ENCODE data around the gene COL13A1. TPM values are rescaled to one million over a fixed set of nuclear protein-coding genes. Genes with fewer than 3 reads are reported as not detected.

COL13A1 gene
- 4.5 and 5.2 TPM in 2 replicates for total RNA-seq (2021; fragmentation: NEBNext Ultra II Directional; extraction: Animal tissue kit (Norgen Biotek cat#: 25700))
- 2.6 and 3.7 TPM in 2 replicates for polyA plus RNA-seq (2011; rRNA removed)
- 6.7 TPM for polyA plus RNA-seq (2011; cell fraction: cytosol; rRNA removed)
- polyA plus RNA-seq (2011; cell fraction: nucleus; rRNA removed), result 13.5 TPM
- polyA plus RNA-seq (2012, experiment 1 of 2), result 3.5 to 4.3 TPM (median 3.7 TPM) in 4 replicates
- polyA plus RNA-seq (2012, experiment 2 of 2), result 1.0 TPM
- 7.6 TPM for polyA plus RNA-seq (2013, experiment 1 of 2)
- 6.3 TPM for polyA plus RNA-seq (2013, experiment 2 of 2)
- 1.7 and 4.2 TPM in 2 replicates for polyA minus RNA-seq (2011; rRNA and poly(A)+ RNA removed)
- 0.95 TPM for polyA minus RNA-seq (2011; cell fraction: cytosol; rRNA and poly(A)+ RNA removed)
- 11.5 TPM for polyA minus RNA-seq (2011; cell fraction: nucleus; rRNA and poly(A)+ RNA removed)
- long read RNA-seq, experiment 1, partial matches to known transcripts, result 0 of 1 reads
- long read RNA-seq, experiment 1, other reads (novel, unspliced or antisense), result 1 of 1 reads
- long read RNA-seq, experiment 2, partial matches to known transcripts, result 2 of 3 reads
- long read RNA-seq, experiment 2, other reads (novel, unspliced or antisense), result 1 of 3 reads

GRCh38 chr10:69801434-69802315 is at the start of gene COL13A1:
Gene COL13A1, plus strand, starts transcription at chr10:69801906. Its CDS starts 518 bp downstream, at chr10:69802424.
- peaks cover 10 to 34% (median 24%) of the 10 kb centered on the region in 4 experiments; a peak in 6 of 7 replicates for H3K27me3 ChIP-seq (replicated peaks in 1 of 4; ENCODE audit: control insufficient read depth in 3 of 4, extremely low read depth in 1 of 4, insufficient read depth in 3 of 4, low read length in 3 of 4)
- ChIA-PET CTCF (ENCODE audit: partially characterized antibody) (interaction anchor here (0.7 to 40.6 kb wide), 28 partner anchors 8 to 286 kb away, joined by 3 to 958 read pairs (median 4); no protein-coding TSS in a partner anchor), POLR2A (ENCODE audit: partially characterized antibody) (interaction anchor here (0.6 to 0.8 kb wide), 3 partner anchors 30 to 148 kb away, joined by 3 read pairs; no protein-coding TSS in a partner anchor)
- H4K20me1 ChIP-seq (replicated peaks in 1 of 2; ENCODE audit: control insufficient read depth in 1 of 2, insufficient read depth in 2 of 2, low read length in 2 of 2), result peaks cover 0 to 8% of the 10 kb centered on the region in 2 experiments
- H3K4me3 ChIP-seq (ENCODE audit: extremely low read depth in 1 of 4, insufficient read depth in 2 of 4, low read depth in 3 of 4, low read length in 4 of 4), result peak within 1 kb of the TSS; percentile 51 to 74 (median 66)
- H3K18ac ChIP-seq (ENCODE audit: extremely low read depth, low read length), result peak within 1 kb of the TSS; percentile 66
- FAIRE-seq, result no peak
- no peaks in the 10 kb centered on the region for H3K36me3 ChIP-seq (ENCODE audit: control insufficient read depth in 2 of 4, insufficient read depth in 4 of 4, low read length in 3 of 4)
- peaks cover 0 to 15% (median 8%) of the 10 kb centered on the region in 4 experiments; a peak in 5 of 7 replicates for H3K4me1 ChIP-seq (replicated peaks in 1 of 4; ENCODE audit: control insufficient read depth in 3 of 4, insufficient read depth in 4 of 4, low read length in 3 of 4)
- H2BK120ac ChIP-seq (replicated peaks; ENCODE audit: low read depth, low read length), result peak within 1 kb of the TSS; percentile 4
- DNase-seq (ENCODE audit: low read depth in 1 of 2, low spot score in 2 of 2), result peak; percentile 73 to 89
- H3K4me2 ChIP-seq (ENCODE audit: insufficient read depth in 1 of 2, low read depth in 2 of 2, low read length in 2 of 2), result peak within 1 kb of the TSS; percentile 90 to 100
- WGBS, 2 experiments (ENCODE audit: extremely low coverage in 1 of 2, insufficient coverage in 1 of 2, insufficient read length in 1 of 2, insufficient replicate concordance in 2 of 2, low coverage in 1 of 2, low lambda C conversion rate in 2 of 2, missing lambda C conversion rate in 1 of 2), result 2% methylated on average over 44 of the region's 58 CpGs; no CpG with 5 or more reads in 1 of the 2 experiments
- H3K56ac ChIP-seq (replicated peaks; ENCODE audit: insufficient read length, low read depth, low read length), result no peak within 1 kb of the TSS
- H3K9me3 ChIP-seq (ENCODE audit: insufficient read depth in 2 of 2, low read depth in 1 of 2, low read length in 1 of 2), result no peaks in the 10 kb centered on the region
- no peak within 1 kb of the TSS for H3K23ac ChIP-seq (ENCODE audit: insufficient read length)
- H3K79me2 ChIP-seq (ENCODE audit: control insufficient read depth in 1 of 2, insufficient read depth in 2 of 2, low read length in 2 of 2), result no peaks in the 10 kb centered on the region
- H4K5ac ChIP-seq (ENCODE audit: insufficient read length, low read depth, low read length), result no peak within 1 kb of the TSS
- H4K8ac ChIP-seq (ENCODE audit: extremely low read depth, insufficient read depth, low read length), result no peak within 1 kb of the TSS; the same call in none of the 2 replicates
- no peak within 1 kb of the TSS for H2AK5ac ChIP-seq (ENCODE audit: low read depth, low read length)
- H3K23me2 ChIP-seq (ENCODE audit: low read depth, low read length), result peaks cover 15% of the 10 kb centered on the region
- H3K14ac ChIP-seq (ENCODE audit: insufficient read length), result no peak within 1 kb of the TSS
- H2BK20ac ChIP-seq (ENCODE audit: low read length), result 0 out of 2 replicates have a peak within 1 kb of the TSS, but pooled peaks have one; percentile 6
- peak within 1 kb of the TSS; percentile 84 for H2AFZ ChIP-seq (ENCODE audit: low read length)
- H3K79me1 ChIP-seq (ENCODE audit: low read depth, low read length), result no peaks in the 10 kb centered on the region
- H3K27ac ChIP-seq (ENCODE audit: low read depth, low read length), result no peak within 1 kb of the TSS
- H2BK5ac ChIP-seq (ENCODE audit: low read depth, low read length), result peak within 1 kb of the TSS; percentile 55; the same call in 1 of the 2 replicates
- H2BK12ac ChIP-seq (ENCODE audit: low read depth, low read length), result no peak within 1 kb of the TSS
- peak within 1 kb of the TSS in 1 of 4 experiments; percentile 25; a peak in 1 of 7 replicates for H3K9ac ChIP-seq (replicated peaks in 1 of 4; ENCODE audit: extremely low read depth in 1 of 4, low read depth in 3 of 4, low read length in 3 of 4)
- H2BK15ac ChIP-seq (ENCODE audit: low read length), result no peak within 1 kb of the TSS; the same call in 1 of the 2 replicates
- H3K4ac ChIP-seq (replicated peaks; ENCODE audit: insufficient read length, low read depth, low read length), result no peak within 1 kb of the TSS
- no peak within 1 kb of the TSS for H4K91ac ChIP-seq (replicated peaks; ENCODE audit: insufficient read length, low read length)
- TF ChIP-seq HDAC2 (IDR thresholded peaks at IDR 0.05; ENCODE audit: borderline replicate concordance in 1 of 2, low read depth in 2 of 2, low read length in 2 of 2), result peak in 1 of 2 experiments; percentile 81; a peak in 1 of 4 replicates
- TF ChIP-seq CREB1 (IDR thresholded peaks at IDR 0.05), result peak; percentile 52; the same call in 1 of the 2 replicates
- peak; percentile 69 for TF ChIP-seq SAP30 (IDR thresholded peaks at IDR 0.05; ENCODE audit: insufficient read depth, insufficient replicate concordance, low read length)
- TF ChIP-seq MAX (IDR thresholded peaks at IDR 0.05), result peak; percentile 91
- TF ChIP-seq KDM5A (IDR thresholded peaks at IDR 0.05; ENCODE audit: low read length), result no peak
- no peak for TF ChIP-seq CBX5 (IDR thresholded peaks at IDR 0.05; ENCODE audit: low read depth, low read length)
- TF ChIP-seq SP4 (IDR thresholded peaks at IDR 0.05; ENCODE audit: low read length), result no peak

All from H1 (cell line).